ENCODE measurements around the gene C5AR1. TPM values are rescaled to one million over a fixed set of nuclear protein-coding genes. Genes with fewer than 3 reads are reported as not detected.

Gene C5AR1
- total RNA-seq, 2 experiments from 2014 or later: 1.1 TPM; not detected in 1

GRCh38 chr19:47306303-47306702, 3.4 kb upstream of the C5AR1 start:
- ChIA-PET POLR2A (no interaction called here), CTCF (ENCODE audit: unreplicated experiment) (no interaction called here)
- H4K20me1 ChIP-seq (ENCODE audit: insufficient read depth, low read length): no peaks in the 10 kb centered on the region
- DNase-seq (ENCODE audit: low spot score): no peak
- intact Hi-C loops (cut with micrococcal nuclease; ENCODE audit: unreplicated experiment): no loop called here
- H3K36me3 ChIP-seq (ENCODE audit: insufficient read depth, low read length): no peaks in the 10 kb centered on the region
- H3K79me2 ChIP-seq (ENCODE audit: insufficient read depth, low read depth, low read length): no peaks in the 10 kb centered on the region
- no peaks in the 10 kb centered on the region for H3K9me2 ChIP-seq (ENCODE audit: insufficient read depth, low read length)
- H3K4me3 ChIP-seq (ENCODE audit: low read depth, low read length, poor library complexity, severe bottlenecking): no peak overlapping the region
- no peak overlapping the region for H2AFZ ChIP-seq (ENCODE audit: low read length)
- no TSS peak for BruUV-seq (replicated peaks)
- no peak overlapping the region for H3K27ac ChIP-seq (ENCODE audit: low read depth, low read length, poor library complexity, severe bottlenecking)
- no peak for TF ChIP-seq CTCF (conservative IDR thresholded peaks at IDR 0.05; ENCODE audit: low read length)
- TF ChIP-seq EZH2phosphoT487 (IDR thresholded peaks at IDR 0.05; ENCODE audit: borderline replicate concordance, low read depth, low read length): no peak
- H3K4me2 ChIP-seq (ENCODE audit: low read length): no peak overlapping the region
- H3K4me1 ChIP-seq (ENCODE audit: insufficient read depth, low read length, poor library complexity, severe bottlenecking): no peaks in the 10 kb centered on the region
- no peaks in the 10 kb centered on the region for H3K9me3 ChIP-seq (ENCODE audit: low read length)

GRCh38 chr19:47309038-47309437, 623 bp upstream of the C5AR1 start:
- Histone ChIP-seq H3K4me1 (ENCODE audit: insufficient read depth, low read length, poor library complexity, severe bottlenecking) (no peaks in the 10 kb centered on the region), H3K36me3 (ENCODE audit: insufficient read depth, low read length) (no peaks in the 10 kb centered on the region), H3K27ac (ENCODE audit: low read depth, low read length, poor library complexity, severe bottlenecking) (no peak overlapping the region), H3K9me2 (ENCODE audit: insufficient read depth, low read length) (no peaks in the 10 kb centered on the region), H3K4me3 (ENCODE audit: low read depth, low read length, poor library complexity, severe bottlenecking) (no peak overlapping the region), H3K79me2 (ENCODE audit: insufficient read depth, low read depth, low read length) (no peaks in the 10 kb centered on the region), H2AFZ (ENCODE audit: low read length) (no peak overlapping the region), H4K20me1 (ENCODE audit: insufficient read depth, low read length) (no peaks in the 10 kb centered on the region), H3K4me2 (ENCODE audit: low read length) (no peak overlapping the region), H3K9me3 (ENCODE audit: low read length) (no peaks in the 10 kb centered on the region)
- CTCF ChIA-PET (ENCODE audit: unreplicated experiment): no interaction called here
- intact Hi-C loops (cut with micrococcal nuclease; ENCODE audit: unreplicated experiment): no loop called here
- TF ChIP-seq EZH2phosphoT487 (IDR thresholded peaks at IDR 0.05; ENCODE audit: borderline replicate concordance, low read depth, low read length): no peak
- TF ChIP-seq CTCF (conservative IDR thresholded peaks at IDR 0.05; ENCODE audit: low read length): no peak
- no peak for DNase-seq (ENCODE audit: low spot score)
- no TSS peak for BruUV-seq (replicated peaks)
- POLR2A ChIA-PET: interaction anchor here (0.6 kb wide), 1 partner anchor 35 kb away, joined by 3 read pairs; no protein-coding TSS in a partner anchor

GRCh38 chr19:47310323-47310722, 662 bp downstream of the C5AR1 start:
- ChIA-PET CTCF (ENCODE audit: unreplicated experiment) (no interaction called here), POLR2A (no interaction called here)
- no peaks in the 10 kb centered on the region for H4K20me1 ChIP-seq (ENCODE audit: insufficient read depth, low read length)
- intact Hi-C loops (cut with micrococcal nuclease; ENCODE audit: unreplicated experiment): no loop called here
- no peak overlapping the region for H3K4me3 ChIP-seq (ENCODE audit: low read depth, low read length, poor library complexity, severe bottlenecking)
- H3K9me3 ChIP-seq (ENCODE audit: low read length): no peaks in the 10 kb centered on the region
- no peaks in the 10 kb centered on the region for H3K9me2 ChIP-seq (ENCODE audit: insufficient read depth, low read length)
- no peaks in the 10 kb centered on the region for H3K36me3 ChIP-seq (ENCODE audit: insufficient read depth, low read length)
- H3K27ac ChIP-seq (ENCODE audit: low read depth, low read length, poor library complexity, severe bottlenecking): no peak overlapping the region
- no peak overlapping the region for H3K4me2 ChIP-seq (ENCODE audit: low read length)
- no peak for DNase-seq (ENCODE audit: low spot score)
- H2AFZ ChIP-seq (ENCODE audit: low read length): no peak overlapping the region
- no peak for TF ChIP-seq EZH2phosphoT487 (IDR thresholded peaks at IDR 0.05; ENCODE audit: borderline replicate concordance, low read depth, low read length)
- H3K79me2 ChIP-seq (ENCODE audit: insufficient read depth, low read depth, low read length): no peaks in the 10 kb centered on the region
- no TSS peak for BruUV-seq (replicated peaks)
- no peaks in the 10 kb centered on the region for H3K4me1 ChIP-seq (ENCODE audit: insufficient read depth, low read length, poor library complexity, severe bottlenecking)
